GM23338 (cell line): Measurements from ENCODE around the gene REM2.

ENCODE experiments used
- CREB1 ChIP-seq: fragments of 250-450 bp; sonication (Bioruptor Pico); IDR thresholded peaks from 2 replicates; pipeline ENCODE4 v1.5.0; 2020; ENCODE audit warnings: low read depth, mild to moderate bottlenecking, moderate library complexity
- CTCF ChIP-seq, 2 experiments: fragments of 200-600 bp in 1 of 2; sonication (generic) in 1 of 2; conservative IDR thresholded peaks; 2 replicates each; pipeline versions ENCODE4 v1.5.1 to v1.6.1; 2016 to 2017; ENCODE audit warnings: antibody characterized with exemption in 2 of 2, low read depth in 2 of 2, mild to moderate bottlenecking in 2 of 2, moderate library complexity in 1 of 2
- EZH2 ChIP-seq: fragments of 200-600 bp; sonication (generic); IDR thresholded peaks from one replicate; pipeline ENCODE4 v1.8.0; 2017; ENCODE audit warnings: antibody characterized with exemption, mild to moderate bottlenecking, low read depth; ENCODE audit not compliant: unreplicated experiment
- EZH2phosphoT487 ChIP-seq: fragments of 200-600 bp; sonication (generic); IDR thresholded peaks from one replicate; pipeline ENCODE4 v1.8.1; 2018; ENCODE audit warnings: antibody characterized with exemption; ENCODE audit not compliant: unreplicated experiment
- JUNB ChIP-seq: IDR thresholded peaks from one replicate; pipeline ENCODE4 v1.6.1; 2016; ENCODE audit warnings: antibody characterized with exemption; ENCODE audit not compliant: unreplicated experiment
- NANOG ChIP-seq: IDR thresholded peaks from 2 replicates; pipeline ENCODE4 v1.6.1; 2016; ENCODE audit warnings: antibody characterized with exemption, borderline replicate concordance
- POLR2AphosphoS5 ChIP-seq: IDR thresholded peaks from 2 replicates; pipeline ENCODE4 v1.6.1; 2016; ENCODE audit warnings: antibody characterized with exemption, low read depth
- REST ChIP-seq: IDR thresholded peaks from one replicate; pipeline ENCODE4 v1.6.1; 2018; ENCODE audit warnings: antibody characterized with exemption; ENCODE audit not compliant: unreplicated experiment
- STAT1 ChIP-seq: IDR thresholded peaks from one replicate; pipeline ENCODE4 v1.6.1; 2016; ENCODE audit warnings: antibody characterized with exemption; ENCODE audit not compliant: unreplicated experiment

DNA sequence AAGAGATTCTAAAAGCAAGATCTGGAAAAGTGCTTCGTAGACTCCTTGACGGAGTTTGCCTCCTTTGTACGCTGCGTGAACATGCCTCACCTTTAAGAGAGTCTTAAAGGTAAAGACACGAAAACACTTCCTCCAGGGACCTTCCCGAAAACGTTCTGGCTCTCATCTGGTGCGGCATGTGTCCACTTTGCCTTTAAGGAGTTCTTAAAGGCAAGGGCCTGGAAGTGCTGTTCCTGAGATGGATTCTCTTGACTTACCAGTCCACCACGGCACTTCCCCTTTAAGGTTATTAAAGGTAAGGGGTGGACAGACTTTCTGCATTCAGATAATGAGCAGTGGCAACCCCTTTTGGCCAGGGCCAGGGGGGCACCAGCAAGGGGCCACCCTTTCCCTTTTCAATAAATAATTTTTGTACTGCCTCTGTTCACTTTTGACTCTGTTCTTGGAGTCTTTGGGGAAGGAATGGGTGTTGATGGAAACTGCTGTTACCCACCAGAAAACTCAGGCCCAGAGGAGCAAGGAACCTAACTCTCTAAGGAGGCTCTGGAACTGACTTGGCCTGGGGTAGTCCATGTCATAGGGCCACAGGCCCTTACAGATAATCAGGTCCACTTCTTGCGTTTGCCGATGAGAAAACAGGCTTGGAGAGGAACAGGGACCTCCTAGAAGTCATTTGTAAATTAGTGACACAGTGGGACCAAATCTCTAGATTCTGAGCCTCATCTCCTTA lies 4.4 kb downstream of the REM2 start:
- TF ChIP-seq CTCF (conservative IDR thresholded peaks at IDR 0.05; ENCODE audit: low read depth in 2 of 2) (no peak), CREB1 (CRISPR knock-in tag) (no peak), EZH2 (no peak), POLR2AphosphoS5 (no peak; the same call in 1 of the 2 replicates), REST (no peak), NANOG (no peak), JUNB (no peak), EZH2phosphoT487 (no peak), STAT1 (no peak)
